NCI-H345 treated with DMSO at 0.1 percent for 48 hours (cell line): ENCODE data around the gene PI4KA.
"Not testable (repeated sequence)": the region's sequence is repeated elsewhere in the genome, so short reads cannot be mapped to it uniquely, and the experiment has no call there.

ENCODE experiments used
- DNase-seq: peaks from one replicate; lab custom pipeline; 2025; ENCODE audit not compliant: unreplicated experiment; lab: John Stamatoyannopoulos, UW

Gene PI4KA

GRCh38 chr22:20779014-20779817 lies 79.4 kb downstream of the PI4KA start:
- DNase-seq, result no peak

GRCh38 chr22:20777420-20778177 lies 81.0 kb downstream of the PI4KA start:
- DNase-seq, result peak; percentile 17

GRCh38 chr22:20776624-20777405 lies 81.8 kb downstream of the PI4KA start:
- peak; percentile 13 for DNase-seq

- DNase-seq, result no peak
Measured at GRCh38 chr22:20775342-20775895, 83.2 kb downstream of the PI4KA start.

GRCh38 chr22:20774882-20775281 lies 83.7 kb downstream of the PI4KA start:
- no peak for DNase-seq

- DNase-seq, result no peak
Measured at GRCh38 chr22:20773793-20774212, 84.8 kb downstream of the PI4KA start, which contains the start of gene SERPIND1. Gene SERPIND1, plus strand, starts transcription at chr22:20774113. Its CDS starts 5,200 bp downstream, at chr22:20779313.

GRCh38 chr22:20771918-20772625 lies 86.5 kb downstream of the PI4KA start:
- DNase-seq, result no peak

GRCh38 chr22:20769496-20769826 lies 89.2 kb downstream of the PI4KA start:
- not testable (repeated sequence) for DNase-seq

- DNase-seq, result no peak
Measured at GRCh38 chr22:20766530-20766929, 92.1 kb downstream of the PI4KA start.

- DNase-seq, result no peak
Measured at GRCh38 chr22:20765938-20766337, 92.7 kb downstream of the PI4KA start.

GRCh38 chr22:20764729-20765128 lies 93.9 kb downstream of the PI4KA start:
- no peak for DNase-seq

GRCh38 chr22:20764471-20764720 lies 94.2 kb downstream of the PI4KA start:
- no peak for DNase-seq

GRCh38 chr22:20763630-20764470 lies 94.8 kb downstream of the PI4KA start:
- no peak for DNase-seq

GRCh38 chr22:20762233-20762796 lies 96.3 kb downstream of the PI4KA start:
- DNase-seq, result no peak

- no peak for DNase-seq
Measured at GRCh38 chr22:20761536-20761935, 97.1 kb downstream of the PI4KA start.

GRCh38 chr22:20760084-20760483 lies 98.5 kb downstream of the PI4KA start:
- no peak for DNase-seq

GRCh38 chr22:20758688-20759087 lies 99.9 kb downstream of the PI4KA start:
- no peak for DNase-seq

GRCh38 chr22:20756846-20757245 lies 101.8 kb downstream of the PI4KA start:
- no peak for DNase-seq

GRCh38 chr22:20752873-20753272 lies 105.7 kb downstream of the PI4KA start:
- no peak for DNase-seq
